GM19193 (cell line): ENCODE data around the gene RNF217.

Experiments used
- POLR2A ChIP-seq: IDR thresholded peaks from 4 replicates; pipeline ENCODE4 v1.6.1; 2011; ENCODE audit not compliant: insufficient read depth, insufficient read length; ENCODE audit errors: extremely low read depth

RNF217 gene

GRCh38 chr6:125107048-125107447, 144.8 kb downstream of the RNF217 start:
- TF ChIP-seq POLR2A = no peak

- no peak for TF ChIP-seq POLR2A
Measured at GRCh38 chr6:125107896-125108295, 145.7 kb downstream of the RNF217 start.

GRCh38 chr6:125110056-125110455, 147.8 kb downstream of the RNF217 start:
- TF ChIP-seq POLR2A = no peak

GRCh38 chr6:125111219-125111983, 149.2 kb downstream of the RNF217 start:
- TF ChIP-seq POLR2A = no peak

GRCh38 chr6:125112934-125113333, 150.7 kb downstream of the RNF217 start:
- no peak for TF ChIP-seq POLR2A

- TF ChIP-seq POLR2A = no peak
Measured at GRCh38 chr6:125114248-125114858, 152.1 kb downstream of the RNF217 start.

GRCh38 chr6:125116170-125116569, 153.9 kb downstream of the RNF217 start:
- no peak for TF ChIP-seq POLR2A

- TF ChIP-seq POLR2A = no peak
Measured at GRCh38 chr6:125116710-125117109, 154.5 kb downstream of the RNF217 start.

GRCh38 chr6:125117818-125118217, 155.6 kb downstream of the RNF217 start:
- no peak for TF ChIP-seq POLR2A

- no peak for TF ChIP-seq POLR2A
Measured at GRCh38 chr6:125120054-125120590, 157.9 kb downstream of the RNF217 start.

- no peak for TF ChIP-seq POLR2A
Measured at GRCh38 chr6:125121894-125122293, 159.7 kb downstream of the RNF217 start.

GRCh38 chr6:125123051-125123450, 160.8 kb downstream of the RNF217 start:
- no peak for TF ChIP-seq POLR2A

- TF ChIP-seq POLR2A = no peak
Measured at GRCh38 chr6:125123468-125124048, 161.3 kb downstream of the RNF217 start.

- TF ChIP-seq POLR2A = no peak
Measured at GRCh38 chr6:125124049-125124669, 161.9 kb downstream of the RNF217 start.

- TF ChIP-seq POLR2A = no peak
Measured at GRCh38 chr6:125129354-125129753, 167.1 kb downstream of the RNF217 start.
